Embryonic facial prominence (tissue), 1 donor: ENCODE results near the gene COQ8A.

ENCODE experiments used
- DNase-seq: peaks from one replicate; pipeline ENCODE4 v3.0.0-alpha.2; 2016; ENCODE audit errors: extremely low spot score

The COQ8A gene

GRCh38 chr1:226940029-226940805 is at the start of gene COQ8A:
Gene COQ8A (plus strand): TSS chr1:226940294. CDS start chr1:226961386, 21,092 bp downstream.
- peak; percentile 98 for DNase-seq

GRCh38 chr1:226890331-226891108 is 49.6 kb upstream of the COQ8A start:
- DNase-seq, result no peak

GRCh38 chr1:226891346-226891745 is 48.7 kb upstream of the COQ8A start:
- no peak for DNase-seq

- DNase-seq, result no peak
Measured at GRCh38 chr1:226891846-226892523, 48.1 kb upstream of the COQ8A start.

- DNase-seq, result no peak
Measured at GRCh38 chr1:226892524-226892875, 47.6 kb upstream of the COQ8A start.

DNA sequence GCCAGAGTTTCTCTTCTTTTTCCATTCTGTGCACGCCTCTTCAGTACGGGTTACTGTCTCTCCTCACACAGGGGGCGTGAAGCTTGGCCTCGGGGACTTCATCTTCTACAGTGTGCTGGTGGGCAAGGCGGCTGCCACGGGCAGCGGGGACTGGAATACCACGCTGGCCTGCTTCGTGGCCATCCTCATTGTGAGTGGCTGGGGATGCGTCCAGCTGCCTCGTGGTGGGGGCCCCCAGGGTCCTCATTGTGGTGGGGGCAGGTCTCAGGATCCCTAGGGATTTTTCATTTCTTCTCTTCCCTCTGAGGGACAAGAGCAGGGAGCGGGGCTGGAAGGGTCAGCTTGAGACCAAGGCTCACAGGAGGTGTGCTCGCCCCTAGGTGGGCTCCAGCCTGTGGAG is 46.2 kb upstream of the COQ8A start:
- DNase-seq, result no peak

- DNase-seq, result no peak
Measured at GRCh38 chr1:226894826-226895225, 45.3 kb upstream of the COQ8A start.

- no peak for DNase-seq
Measured at GRCh38 chr1:226895644-226896043, 44.5 kb upstream of the COQ8A start.

GRCh38 chr1:226898246-226898645 is 41.8 kb upstream of the COQ8A start:
- DNase-seq, result no peak

DNA sequence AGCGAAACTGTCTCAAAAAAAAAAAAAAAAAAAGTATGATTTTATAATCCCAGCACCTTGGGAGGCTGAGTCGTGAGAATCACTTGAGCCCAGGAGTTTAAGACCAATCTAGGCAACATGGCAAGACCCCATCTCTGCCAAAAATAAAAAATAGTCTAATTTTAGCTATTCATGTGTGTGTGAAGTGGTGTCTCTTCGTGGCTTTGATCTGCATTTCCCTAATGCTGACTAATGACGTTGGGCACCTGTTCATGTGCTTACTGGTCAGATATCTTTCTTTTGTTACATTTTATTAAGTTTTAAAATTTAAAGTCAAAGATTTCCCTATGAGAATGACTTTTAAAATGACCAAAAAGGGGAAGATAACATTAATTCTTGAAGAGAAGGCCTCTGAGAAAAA is 38.7 kb upstream of the COQ8A start:
- DNase-seq, result no peak

GRCh38 chr1:226902601-226903000 is 37.5 kb upstream of the COQ8A start:
- no peak for DNase-seq

DNA sequence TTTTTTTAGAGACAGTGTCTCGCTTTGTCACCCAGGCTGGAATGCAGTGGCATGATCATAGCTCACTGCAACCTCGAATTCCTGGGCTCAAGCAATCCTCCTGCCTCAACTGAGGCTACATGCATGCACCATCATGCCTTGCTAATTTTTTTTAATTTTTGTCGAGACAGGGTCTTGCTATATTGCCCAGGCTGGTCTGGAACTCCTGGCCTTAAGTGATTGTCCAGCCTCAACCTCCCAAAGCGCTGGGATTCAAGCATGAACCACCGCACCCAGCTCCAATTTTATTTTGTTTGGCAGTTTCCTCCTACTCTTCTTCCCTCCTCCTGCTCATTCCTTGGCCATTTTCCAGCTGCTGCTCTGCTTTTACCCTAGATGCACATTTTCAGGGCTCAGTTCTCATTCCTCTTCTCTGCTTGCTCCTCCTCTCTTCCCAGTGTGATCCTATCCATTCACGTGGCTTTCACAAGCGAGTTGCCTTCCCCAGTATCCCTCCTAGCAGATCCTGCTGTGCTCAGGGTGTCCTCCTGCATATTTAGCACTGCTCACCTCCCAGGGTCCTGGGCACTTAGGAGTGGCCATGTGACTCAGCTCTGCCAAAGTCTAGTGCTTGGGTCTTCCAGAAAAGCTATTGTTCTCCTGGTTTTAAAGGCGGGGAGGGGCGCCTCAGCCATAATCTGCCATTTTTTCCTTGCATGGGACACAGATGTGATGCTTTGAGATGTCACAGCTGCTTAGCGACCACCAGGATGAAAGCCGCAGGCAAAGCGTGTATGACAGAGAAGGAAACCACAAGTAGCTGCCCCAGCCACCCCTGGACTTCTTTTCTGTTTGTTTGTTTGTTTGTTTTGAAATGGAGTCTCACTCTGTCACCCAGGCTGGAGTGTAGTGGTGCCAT is 36.0 kb upstream of the COQ8A start:
- DNase-seq, result peak; percentile 43

DNA sequence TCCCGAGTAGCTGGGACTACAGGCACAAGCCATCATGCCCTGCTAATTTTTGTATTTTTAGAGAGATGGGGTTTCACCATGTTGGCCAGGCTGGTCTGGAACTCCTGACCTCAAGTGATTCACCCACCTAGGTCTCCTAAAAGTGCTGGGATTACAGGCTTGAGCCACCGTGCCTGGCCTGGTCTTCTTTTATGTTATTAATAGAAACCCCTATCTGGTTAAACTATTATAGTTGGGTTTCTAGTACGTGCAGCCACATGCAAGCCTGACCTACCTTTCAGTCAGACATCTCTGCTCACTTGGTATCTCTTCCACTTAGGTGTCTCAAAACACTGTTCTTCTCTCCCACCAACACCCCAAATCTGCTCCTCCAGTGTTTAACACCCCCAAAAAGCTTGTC is 35.3 kb upstream of the COQ8A start:
- no peak for DNase-seq

DNA sequence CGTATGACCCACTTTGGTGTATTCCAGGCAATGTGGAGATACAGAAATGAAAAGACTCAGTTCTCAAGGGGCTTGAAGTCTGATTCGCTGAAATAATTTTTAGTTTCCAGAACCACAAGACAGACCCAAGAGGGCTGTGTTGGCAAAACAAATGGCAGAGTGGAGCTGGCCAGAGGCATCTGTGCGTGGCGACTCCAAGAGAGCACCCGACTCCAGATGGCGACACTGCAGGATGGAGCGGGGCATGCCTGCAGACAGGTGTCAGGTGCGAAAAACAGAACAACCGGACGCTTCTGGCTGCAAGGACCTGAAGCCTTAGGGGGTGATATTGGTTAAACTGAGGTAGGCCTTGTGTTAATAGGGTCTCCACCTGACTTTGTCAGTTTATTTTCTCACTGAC is 31.7 kb upstream of the COQ8A start:
- DNase-seq, result no peak

GRCh38 chr1:226908913-226909312 is 31.2 kb upstream of the COQ8A start:
- DNase-seq, result no peak

GRCh38 chr1:226912587-226913176 is 27.4 kb upstream of the COQ8A start:
- DNase-seq, result no peak

GRCh38 chr1:226915672-226915995 is 24.5 kb upstream of the COQ8A start:
- no peak for DNase-seq

GRCh38 chr1:226916497-226916896 is 23.6 kb upstream of the COQ8A start:
- no peak for DNase-seq

DNA sequence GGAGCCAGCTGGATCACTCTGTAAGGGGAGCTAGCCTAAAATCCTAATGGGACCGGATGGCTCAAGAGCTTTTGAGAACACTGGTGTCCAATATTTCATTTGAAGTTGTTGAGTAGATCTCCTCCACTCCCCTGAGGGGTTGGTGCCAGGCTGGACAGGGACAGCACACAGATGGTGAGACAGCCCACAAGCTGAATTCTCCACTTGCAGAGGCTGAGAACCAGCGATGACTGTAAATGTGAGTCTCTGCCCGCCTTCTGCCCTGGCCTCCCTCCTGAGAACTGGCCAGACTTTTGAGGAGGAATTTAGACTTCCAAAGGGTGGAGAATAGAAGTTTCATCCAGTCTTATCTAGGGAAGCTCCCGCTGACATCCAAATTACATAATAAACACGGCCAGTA is 20.5 kb upstream of the COQ8A start:
- DNase-seq, result no peak

GRCh38 chr1:226919995-226920394 is 20.1 kb upstream of the COQ8A start:
- no peak for DNase-seq

GRCh38 chr1:226920446-226920894 is 19.6 kb upstream of the COQ8A start:
- DNase-seq, result no peak
